SHP77 treated with DMSO at 0.1 percent for 48 hours (cell line): ENCODE results near the gene TWIST2.

Experiments
- DNase-seq: peaks from one replicate; lab custom pipeline; 2025; lab: John Stamatoyannopoulos, UW

TWIST2 gene

DNA sequence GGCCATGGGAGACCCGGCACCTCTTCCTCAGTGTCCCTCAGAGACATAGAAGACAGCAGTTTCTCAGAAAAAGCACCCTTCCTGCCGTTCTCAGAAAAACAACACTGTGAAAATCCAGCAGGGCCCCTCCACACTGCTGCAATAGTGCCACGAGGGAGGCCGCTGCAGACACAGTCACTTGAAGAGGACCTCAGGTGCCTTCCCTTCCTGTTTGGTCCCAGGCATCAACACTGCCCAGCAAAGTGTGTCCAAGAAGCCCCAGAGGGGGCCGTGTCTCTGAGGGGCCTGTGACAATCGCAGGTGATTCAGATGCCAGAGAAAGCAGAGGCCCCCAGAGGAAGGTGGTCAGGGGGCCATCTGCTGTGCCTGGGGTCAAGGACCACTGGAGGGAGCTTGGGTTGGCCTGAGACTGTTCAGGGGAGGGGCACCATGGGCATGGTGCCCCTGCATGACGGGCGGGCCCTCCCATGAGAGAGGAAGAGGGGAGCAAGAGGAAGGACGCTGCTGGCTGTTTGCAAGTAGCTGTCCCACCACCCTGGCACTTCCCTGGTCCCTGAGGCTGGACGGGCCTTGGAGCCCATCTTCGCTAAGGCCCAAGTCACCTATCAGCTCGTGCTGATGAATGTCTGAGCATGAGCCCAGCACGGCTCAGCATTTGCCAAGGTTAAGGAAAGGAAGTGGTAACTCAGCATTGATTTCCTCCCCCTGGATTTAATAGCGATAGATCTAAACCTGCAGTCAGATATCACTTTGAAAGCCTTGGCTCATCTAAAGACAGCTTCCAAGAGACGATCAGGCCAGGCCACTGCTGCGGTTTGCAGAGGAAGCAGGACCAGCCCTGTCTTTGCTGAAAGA is 9.1 kb downstream of the TWIST2 start:
- no peak for DNase-seq

GRCh38 chr2:238857959-238858358 is 10.1 kb downstream of the TWIST2 start:
- DNase-seq = no peak

DNA sequence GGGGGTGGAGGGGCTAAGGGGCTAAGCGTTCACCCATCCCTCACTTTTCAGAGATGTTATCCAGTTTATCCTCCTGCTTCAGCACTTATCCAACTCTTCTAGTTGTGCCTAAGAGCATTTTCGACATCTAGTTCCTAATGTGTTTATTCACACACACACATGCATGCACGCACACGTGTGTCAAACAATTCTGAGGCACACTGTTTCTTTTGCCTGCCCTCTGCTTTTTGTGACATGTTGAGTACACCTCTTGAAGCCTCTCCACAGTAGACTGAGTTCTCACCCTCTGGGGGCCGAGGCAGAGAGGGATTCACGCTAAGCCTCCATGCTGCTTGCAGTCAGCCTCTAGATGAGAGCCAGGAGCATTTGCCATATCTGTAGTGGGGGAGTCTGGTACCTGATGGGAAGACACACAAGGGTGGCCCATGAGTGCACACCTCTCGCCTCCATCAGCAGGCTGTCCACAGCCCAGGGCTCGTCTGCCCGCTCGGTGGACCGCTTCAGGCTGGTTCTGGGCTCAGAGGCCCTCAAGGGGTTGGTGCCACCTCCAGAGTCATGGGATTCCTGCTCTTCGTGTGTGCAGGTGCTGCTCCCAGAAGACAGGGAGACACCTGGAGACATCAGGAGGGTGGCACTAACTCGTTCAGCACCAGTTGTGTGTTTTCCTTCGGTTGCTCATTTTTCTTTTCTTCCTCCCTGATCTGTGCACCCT is 11.9 kb downstream of the TWIST2 start:
- no peak for DNase-seq

- DNase-seq = no peak
These were observed 13.3 kb downstream of the TWIST2 start for GRCh38 chr2:238861013-238861730.

DNA sequence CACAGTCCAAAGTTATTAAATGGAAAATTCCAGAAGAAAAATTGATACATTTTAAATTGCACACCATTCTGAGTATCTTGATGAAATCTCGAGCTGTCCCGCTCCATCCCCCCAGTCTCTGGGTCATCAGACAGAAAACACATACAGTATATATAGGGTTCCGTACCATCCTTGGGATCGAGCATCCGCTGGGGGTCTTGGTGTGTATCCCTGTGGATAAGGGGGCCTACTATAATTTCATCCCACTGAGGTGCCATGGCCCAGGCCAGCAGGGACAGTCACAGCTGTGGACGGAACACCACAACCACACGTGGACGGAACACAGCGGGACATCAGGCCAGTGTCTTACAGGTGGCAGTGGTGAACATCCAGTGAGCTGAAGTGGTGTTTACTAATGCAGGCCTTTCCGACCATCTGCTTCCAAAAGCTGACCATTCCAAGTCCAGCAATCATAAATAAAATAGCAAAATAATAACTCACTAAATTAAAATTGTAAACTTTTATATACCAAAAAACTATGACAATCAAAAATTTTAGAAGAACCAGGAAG is 14.0 kb downstream of the TWIST2 start:
- DNase-seq = no peak

DNA sequence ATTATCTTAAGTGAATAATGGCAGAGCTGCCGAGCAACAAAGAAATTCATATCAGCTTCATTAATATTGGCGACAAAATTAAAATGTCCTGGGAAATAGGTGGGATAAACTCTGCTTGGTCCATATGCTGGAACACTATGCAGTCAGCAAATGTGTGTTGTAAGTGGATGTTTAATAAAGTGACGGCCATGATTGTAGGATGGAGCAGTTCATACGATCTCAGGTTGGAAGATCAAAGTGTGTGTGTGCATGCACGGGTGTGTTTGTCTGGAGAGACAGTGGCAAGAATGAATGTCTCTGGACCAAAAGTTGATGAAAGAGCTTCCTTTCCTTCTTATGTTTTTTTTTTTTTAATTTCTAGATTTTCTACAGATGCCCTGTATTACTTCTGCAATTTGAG is 14.8 kb downstream of the TWIST2 start:
- no peak for DNase-seq

GRCh38 chr2:238863231-238863630 is 15.3 kb downstream of the TWIST2 start:
- DNase-seq = no peak

GRCh38 chr2:238863749-238864206 is 15.9 kb downstream of the TWIST2 start:
- no peak for DNase-seq

GRCh38 chr2:238864207-238865014 is 16.5 kb downstream of the TWIST2 start:
- peak; percentile 68 for DNase-seq

DNA sequence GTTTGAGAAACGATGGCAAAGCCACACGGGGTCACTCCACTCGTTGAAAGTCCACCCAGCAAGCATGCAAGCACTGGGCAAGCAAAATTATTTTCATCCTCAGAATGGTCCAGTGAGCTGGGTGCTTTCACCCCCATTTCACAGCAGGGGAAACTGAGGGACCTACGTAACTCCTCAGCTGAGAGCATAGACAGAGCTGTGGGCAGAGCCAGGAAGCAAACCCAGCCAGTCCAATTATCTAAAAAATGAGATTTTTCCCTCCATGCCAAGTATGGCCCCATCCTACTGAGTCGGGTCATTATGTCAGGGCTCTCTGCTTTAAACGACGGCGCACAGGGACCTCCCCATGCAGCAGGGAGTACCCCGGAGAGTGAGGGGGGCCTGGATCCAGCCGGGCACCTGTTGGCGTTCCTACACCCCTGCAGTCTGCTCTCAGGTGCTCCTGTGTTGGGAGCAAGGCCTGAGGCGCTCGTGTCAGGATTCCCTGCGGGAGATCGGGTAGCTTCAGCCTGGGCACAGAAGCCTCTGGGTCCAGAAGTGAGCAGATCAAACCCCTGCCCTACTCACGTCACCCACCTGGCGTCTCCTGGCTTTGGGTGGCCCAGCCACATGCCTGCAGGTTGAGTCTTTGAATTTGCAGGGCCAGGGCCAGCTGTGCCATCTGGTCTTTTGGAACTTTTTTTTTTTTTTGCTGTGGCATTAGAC is 17.3 kb downstream of the TWIST2 start:
- no peak for DNase-seq

DNA sequence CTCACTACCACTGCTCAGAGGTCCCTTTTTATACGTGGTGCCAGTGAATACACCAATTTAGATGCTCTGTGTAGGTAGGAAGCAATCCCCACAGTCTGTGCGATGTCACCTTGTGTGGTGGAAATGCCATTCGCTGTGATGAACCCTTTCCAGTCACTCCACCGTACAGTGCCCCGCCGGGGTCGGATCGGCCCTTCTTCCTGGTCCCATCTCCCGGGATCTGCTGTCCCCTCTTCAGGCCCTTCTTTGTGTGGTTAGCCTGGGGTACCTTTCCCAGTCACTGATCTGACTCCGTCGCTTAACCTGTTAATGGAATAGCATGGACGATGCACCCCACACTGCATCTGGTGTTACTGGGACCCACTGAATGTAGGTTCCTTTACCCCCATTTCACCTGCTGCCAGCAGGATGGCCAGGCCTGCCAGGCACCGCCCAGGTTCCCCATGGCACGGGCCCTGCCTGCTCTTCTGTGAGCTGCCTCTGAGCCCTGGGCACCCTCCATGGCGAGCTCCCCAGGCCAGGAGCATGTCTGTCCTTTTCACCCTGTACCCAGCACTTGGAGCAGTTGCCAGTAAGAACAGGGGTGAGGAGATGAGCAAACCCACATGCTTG is 18.0 kb downstream of the TWIST2 start:
- no peak for DNase-seq

DNA sequence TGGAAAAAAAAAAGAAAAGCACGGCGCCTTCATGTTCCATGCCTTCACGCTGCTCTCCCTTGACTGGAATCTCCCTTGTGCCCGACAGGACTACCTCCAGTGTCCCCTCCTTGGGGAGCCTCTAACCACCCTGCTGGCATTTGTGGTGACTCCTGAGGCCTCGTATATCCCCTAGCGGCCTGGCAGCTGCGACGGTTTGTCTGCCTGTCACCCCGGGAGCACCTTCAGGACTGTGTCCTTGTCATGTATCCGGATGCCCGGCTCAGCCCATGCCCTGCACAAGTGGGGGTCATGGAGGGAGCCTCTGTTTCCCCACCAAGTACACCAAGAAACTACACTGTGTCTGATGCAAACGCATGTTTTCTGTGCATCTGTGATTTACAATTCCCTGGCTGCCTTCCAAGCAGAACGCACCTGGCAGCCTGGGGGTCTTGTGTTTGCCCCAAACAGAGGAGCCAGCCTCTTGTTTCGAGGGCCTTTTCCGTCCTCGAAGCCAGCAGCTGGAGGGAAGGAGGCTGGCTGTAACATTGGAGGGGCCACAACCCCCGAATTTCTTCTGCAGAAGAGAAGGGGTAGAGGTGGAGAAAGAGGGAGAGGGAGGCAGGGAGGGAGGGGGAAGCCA is 18.9 kb downstream of the TWIST2 start:
- no peak for DNase-seq

GRCh38 chr2:238868067-238868524 is 20.2 kb downstream of the TWIST2 start:
- DNase-seq = no peak

GRCh38 chr2:238868616-238869292 is 20.9 kb downstream of the TWIST2 start:
- no peak for DNase-seq

GRCh38 chr2:238869293-238870124 is 21.6 kb downstream of the TWIST2 start:
- DNase-seq = no peak

- DNase-seq = no peak
These were observed 22.4 kb downstream of the TWIST2 start for GRCh38 chr2:238870261-238870660.

DNA sequence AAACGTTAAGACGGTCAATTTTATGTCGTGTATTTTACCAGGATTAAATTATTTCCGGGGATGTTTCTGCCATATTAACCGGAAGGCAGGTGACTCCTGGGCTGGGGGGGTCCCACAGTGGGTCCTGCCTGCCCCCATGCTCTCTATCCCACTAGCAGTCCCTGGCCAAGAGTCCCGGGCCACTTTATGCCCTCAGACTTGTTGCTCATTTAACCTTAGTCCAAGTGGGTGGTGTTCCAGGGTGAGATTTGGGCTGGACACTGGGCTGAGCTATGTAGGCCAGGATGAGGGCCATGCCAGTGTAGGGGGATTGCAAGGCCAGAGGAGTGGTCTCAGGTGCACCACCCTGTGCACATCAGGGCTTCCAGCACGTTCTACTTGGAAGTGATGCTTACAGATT is 24.1 kb downstream of the TWIST2 start:
- no peak for DNase-seq

- DNase-seq = no peak
These were observed 24.9 kb downstream of the TWIST2 start for GRCh38 chr2:238872628-238873380.
